ENCODE results near the gene TTC21B.

- TF ChIP-seq POLR2AphosphoS5 (IDR thresholded peaks at IDR 0.05) (no peak), CTCF (IDR thresholded peaks at IDR 0.05 in 8 of 11, conservative IDR thresholded peaks at IDR 0.05 in 3 of 11) (no peak), POLR2A (IDR thresholded peaks at IDR 0.05) (no peak)
These were observed 76.9 kb downstream of the TTC21B start for GRCh38 chr2:165876712-165877111.

Measured in spleen (tissue), 7 donors.